Neural cell (in vitro differentiated cells): Measurements from ENCODE around the gene FYCO1. TPM values are rescaled to one million over a fixed set of nuclear protein-coding genes. Genes with fewer than 3 reads are reported as not detected.

Source experiments
- H2AFZ ChIP-seq: fragments of 200-600, 300-800 bp; sonication (generic), shearing (Covaris generic); 2 replicates; pipeline ENCODE4 v1.6.0; 2014; ENCODE audit warnings: low read depth, mild to moderate bottlenecking, antibody characterized with exemption, low read length, moderate library complexity
- H3F3A ChIP-seq: fragments of 200-600 bp; shearing (Covaris generic); 2 replicates; pipeline ENCODE4 v1.6.1; 2016; ENCODE audit warnings: mild to moderate bottlenecking, moderate library complexity, mixed read lengths, antibody characterized with exemption, low read length; ENCODE audit not compliant: insufficient read depth, poor library complexity, severe bottlenecking
- H3K27ac ChIP-seq: fragments of 200-600, 300-800 bp; sonication (generic), shearing (Covaris generic); 2 replicates; pipeline ENCODE4 v1.5.1; 2014; ENCODE audit warnings: mild to moderate bottlenecking, low read length, moderate library complexity
- H3K27me3 ChIP-seq: fragments of 300-800, 200-600 bp; sonication (generic), shearing (Covaris generic); 2 replicates; pipeline ENCODE4 v1.6.0; 2014; ENCODE audit warnings: mild to moderate bottlenecking, low read depth, low read length, moderate library complexity; ENCODE audit not compliant: insufficient read depth
- H3K36me3 ChIP-seq: fragments of 300-800, 200-600 bp; sonication (generic), shearing (Covaris generic); 2 replicates; pipeline ENCODE4 v1.5.1; 2014; ENCODE audit warnings: mild to moderate bottlenecking, antibody characterized with exemption, low read length, moderate library complexity; ENCODE audit not compliant: insufficient read depth
- H3K4me2 ChIP-seq: fragments of 300-800, 200-600 bp; sonication (generic), shearing (Covaris generic); 2 replicates; pipeline ENCODE4 v1.6.0; 2014; ENCODE audit warnings: mild to moderate bottlenecking, low read length
- H3K4me3 ChIP-seq: fragments of 300-800, 200-600 bp; sonication (generic), shearing (Covaris generic); 2 replicates; pipeline ENCODE4 v1.5.1; 2014; ENCODE audit warnings: mild to moderate bottlenecking, low read length, moderate library complexity
- H3K79me2 ChIP-seq: fragments of 200-600 bp; shearing (Covaris generic); replicated peaks from 2 replicates; pipeline ENCODE4 v1.6.0; 2014; ENCODE audit warnings: mild to moderate bottlenecking, low read length, moderate library complexity; ENCODE audit not compliant: insufficient read depth
- H3K9ac ChIP-seq: fragments of 300-800, 200-600 bp; sonication (generic), shearing (Covaris generic); 2 replicates; pipeline ENCODE4 v1.6.1; 2016; ENCODE audit warnings: mild to moderate bottlenecking, low read length, mixed read lengths
- H3K9me2 ChIP-seq: fragments of 200-600 bp; shearing (Covaris generic); 2 replicates; pipeline ENCODE4 v1.6.1; 2016; ENCODE audit warnings: mild to moderate bottlenecking, low read length, mixed read lengths; ENCODE audit not compliant: insufficient read depth
- H3K9me3 ChIP-seq: fragments of 200-600, 300-800 bp; sonication (generic), shearing (Covaris generic); 2 replicates; pipeline ENCODE4 v1.6.1; 2016; ENCODE audit warnings: mild to moderate bottlenecking, mixed run types, low read length, moderate library complexity, mixed read lengths
- H4K20me1 ChIP-seq: fragments of 200-600 bp; shearing (Covaris generic); 2 replicates; pipeline ENCODE4 v1.6.1; 2016; ENCODE audit warnings: mild to moderate bottlenecking, mixed run types; ENCODE audit not compliant: insufficient read depth
- EP300 ChIP-seq: fragments of 450-650 bp; conservative IDR thresholded peaks from 2 replicates; pipeline ENCODE4 v1.6.1; 2014; ENCODE audit warnings: antibody characterized with exemption, mild to moderate bottlenecking, moderate library complexity; ENCODE audit not compliant: poor library complexity, severe bottlenecking
- EZH2 ChIP-seq: fragments of 200-600, 300-800 bp; shearing (Covaris generic), sonication (generic); IDR thresholded peaks from 2 replicates; pipeline ENCODE4 v1.6.1; 2014; ENCODE audit warnings: antibody characterized with exemption, low read length, borderline replicate concordance, mild to moderate bottlenecking; ENCODE audit not compliant: insufficient read depth, poor library complexity, severe bottlenecking
- MXI1 ChIP-seq: fragments of 450-650 bp; conservative IDR thresholded peaks from 2 replicates; pipeline ENCODE4 v1.6.1; 2014; ENCODE audit warnings: antibody characterized with exemption, mild to moderate bottlenecking; ENCODE audit not compliant: poor library complexity, severe bottlenecking
- POLR2AphosphoS5 ChIP-seq: IDR thresholded peaks from 2 replicates; pipeline ENCODE4 v1.6.1; 2012
- RAD21 ChIP-seq: fragments of 450-650 bp; conservative IDR thresholded peaks from 2 replicates; pipeline ENCODE4 v1.6.1; 2014; ENCODE audit warnings: antibody characterized with exemption, mild to moderate bottlenecking, moderate library complexity
- SMC3 ChIP-seq: fragments of 450-650 bp; conservative IDR thresholded peaks from 2 replicates; pipeline ENCODE4 v1.6.1; 2014; ENCODE audit warnings: antibody characterized with exemption, mild to moderate bottlenecking, moderate library complexity; ENCODE audit not compliant: poor library complexity
- TAF1 ChIP-seq: IDR thresholded peaks from 2 replicates; pipeline ENCODE4 v1.6.1; 2012; ENCODE audit warnings: low read depth
- polyA plus RNA-seq: library from polyadenylated mRNA; depleted of rRNA; stranded (reverse); fragments of >200 nt; gene quantifications from 2 replicates; pipeline ENCODE4 v1.2.3, GENCODE V29; 2014
- TF ChIP-seq, protein P1 (sequence below): fragments of 450-650 bp; IDR thresholded peaks from 2 replicates; pipeline ENCODE4 v1.5.1; 2014; ENCODE audit warnings: antibody characterized with exemption, mild to moderate bottlenecking, moderate library complexity; ENCODE audit not compliant: poor library complexity, severe bottlenecking
- TF ChIP-seq, protein P2 (sequence below): IDR thresholded peaks from 2 replicates; pipeline ENCODE4 v1.6.1; 2012; ENCODE audit warnings: borderline replicate concordance

FYCO1 gene
- polyA plus RNA-seq, 1 donor from 2014 or later, result 0.12 TPM

DNA sequence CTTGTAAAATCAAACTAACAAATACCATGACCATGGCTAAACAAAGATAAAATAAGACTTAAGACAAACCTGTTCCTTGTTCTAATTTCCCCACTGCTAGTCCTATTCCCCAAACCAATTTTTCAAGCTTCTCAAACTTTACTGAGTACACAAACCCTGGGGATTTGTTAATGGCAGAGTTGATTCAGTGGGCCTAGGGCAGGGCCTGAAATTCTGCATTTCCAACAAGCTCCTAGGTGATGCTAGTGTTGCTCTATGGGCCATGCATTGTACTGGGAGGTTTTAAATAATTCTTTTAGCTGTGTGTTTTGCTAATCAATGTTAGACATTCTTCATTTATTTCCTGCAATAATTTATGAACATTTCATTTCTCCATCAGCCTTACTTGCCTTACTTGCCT lies 122.6 kb downstream of the FYCO1 start:
- no peaks in the 10 kb centered on the region for H3K27me3 ChIP-seq
- no peak overlapping the region for H3K4me3 ChIP-seq

DNA sequence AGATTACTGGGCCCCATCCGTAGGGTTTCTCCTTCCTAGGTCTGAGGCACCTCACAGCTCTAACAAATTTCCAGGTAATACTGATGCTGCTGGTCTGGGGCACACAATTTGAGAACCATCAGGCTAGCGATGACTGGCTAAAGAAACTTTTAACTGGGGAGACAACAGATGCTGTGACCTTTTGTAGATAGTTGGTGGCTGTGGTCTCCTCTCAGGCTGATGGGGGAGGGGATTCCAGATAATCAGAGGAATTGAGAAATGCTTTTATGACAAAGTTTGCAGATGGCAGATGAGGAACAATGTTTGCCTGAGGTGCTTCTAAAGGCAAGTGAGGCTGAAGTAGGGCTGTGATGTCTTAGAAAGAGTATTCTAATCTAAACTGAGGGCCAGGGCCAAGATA lies 123.1 kb downstream of the FYCO1 start:
- H3F3A ChIP-seq, result no peaks in the 10 kb centered on the region
- H3K4me2 ChIP-seq, result no peak overlapping the region
- no peaks in the 10 kb centered on the region for H3K9me3 ChIP-seq
- no peaks in the 10 kb centered on the region for H3K9me2 ChIP-seq
- no peaks in the 10 kb centered on the region for H4K20me1 ChIP-seq
- no peak overlapping the region for H3K4me3 ChIP-seq
- H3K27ac ChIP-seq, result no peak overlapping the region
- TF ChIP-seq, protein P1, sequence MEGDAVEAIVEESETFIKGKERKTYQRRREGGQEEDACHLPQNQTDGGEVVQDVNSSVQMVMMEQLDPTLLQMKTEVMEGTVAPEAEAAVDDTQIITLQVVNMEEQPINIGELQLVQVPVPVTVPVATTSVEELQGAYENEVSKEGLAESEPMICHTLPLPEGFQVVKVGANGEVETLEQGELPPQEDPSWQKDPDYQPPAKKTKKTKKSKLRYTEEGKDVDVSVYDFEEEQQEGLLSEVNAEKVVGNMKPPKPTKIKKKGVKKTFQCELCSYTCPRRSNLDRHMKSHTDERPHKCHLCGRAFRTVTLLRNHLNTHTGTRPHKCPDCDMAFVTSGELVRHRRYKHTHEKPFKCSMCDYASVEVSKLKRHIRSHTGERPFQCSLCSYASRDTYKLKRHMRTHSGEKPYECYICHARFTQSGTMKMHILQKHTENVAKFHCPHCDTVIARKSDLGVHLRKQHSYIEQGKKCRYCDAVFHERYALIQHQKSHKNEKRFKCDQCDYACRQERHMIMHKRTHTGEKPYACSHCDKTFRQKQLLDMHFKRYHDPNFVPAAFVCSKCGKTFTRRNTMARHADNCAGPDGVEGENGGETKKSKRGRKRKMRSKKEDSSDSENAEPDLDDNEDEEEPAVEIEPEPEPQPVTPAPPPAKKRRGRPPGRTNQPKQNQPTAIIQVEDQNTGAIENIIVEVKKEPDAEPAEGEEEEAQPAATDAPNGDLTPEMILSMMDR, result no peak
- TF ChIP-seq POLR2AphosphoS5 (no peak), RAD21 (no peak), SMC3 (no peak)
- TF ChIP-seq, protein P2, sequence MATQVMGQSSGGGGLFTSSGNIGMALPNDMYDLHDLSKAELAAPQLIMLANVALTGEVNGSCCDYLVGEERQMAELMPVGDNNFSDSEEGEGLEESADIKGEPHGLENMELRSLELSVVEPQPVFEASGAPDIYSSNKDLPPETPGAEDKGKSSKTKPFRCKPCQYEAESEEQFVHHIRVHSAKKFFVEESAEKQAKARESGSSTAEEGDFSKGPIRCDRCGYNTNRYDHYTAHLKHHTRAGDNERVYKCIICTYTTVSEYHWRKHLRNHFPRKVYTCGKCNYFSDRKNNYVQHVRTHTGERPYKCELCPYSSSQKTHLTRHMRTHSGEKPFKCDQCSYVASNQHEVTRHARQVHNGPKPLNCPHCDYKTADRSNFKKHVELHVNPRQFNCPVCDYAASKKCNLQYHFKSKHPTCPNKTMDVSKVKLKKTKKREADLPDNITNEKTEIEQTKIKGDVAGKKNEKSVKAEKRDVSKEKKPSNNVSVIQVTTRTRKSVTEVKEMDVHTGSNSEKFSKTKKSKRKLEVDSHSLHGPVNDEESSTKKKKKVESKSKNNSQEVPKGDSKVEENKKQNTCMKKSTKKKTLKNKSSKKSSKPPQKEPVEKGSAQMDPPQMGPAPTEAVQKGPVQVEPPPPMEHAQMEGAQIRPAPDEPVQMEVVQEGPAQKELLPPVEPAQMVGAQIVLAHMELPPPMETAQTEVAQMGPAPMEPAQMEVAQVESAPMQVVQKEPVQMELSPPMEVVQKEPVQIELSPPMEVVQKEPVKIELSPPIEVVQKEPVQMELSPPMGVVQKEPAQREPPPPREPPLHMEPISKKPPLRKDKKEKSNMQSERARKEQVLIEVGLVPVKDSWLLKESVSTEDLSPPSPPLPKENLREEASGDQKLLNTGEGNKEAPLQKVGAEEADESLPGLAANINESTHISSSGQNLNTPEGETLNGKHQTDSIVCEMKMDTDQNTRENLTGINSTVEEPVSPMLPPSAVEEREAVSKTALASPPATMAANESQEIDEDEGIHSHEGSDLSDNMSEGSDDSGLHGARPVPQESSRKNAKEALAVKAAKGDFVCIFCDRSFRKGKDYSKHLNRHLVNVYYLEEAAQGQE, result no peak
- H2AFZ ChIP-seq, result no peak overlapping the region
- no peaks in the 10 kb centered on the region for H3K79me2 ChIP-seq
- no peaks in the 10 kb centered on the region for H3K36me3 ChIP-seq
- no peaks in the 10 kb centered on the region for H3K27me3 ChIP-seq
- no peak overlapping the region for H3K9ac ChIP-seq

More for the DNA sequence above, 122.6 kb downstream of the FYCO1 start:
- no peak overlapping the region for H3K9ac ChIP-seq
- H3K27ac ChIP-seq, result no peak overlapping the region
- no peaks in the 10 kb centered on the region for H4K20me1 ChIP-seq
- H3K79me2 ChIP-seq, result no peaks in the 10 kb centered on the region
- H3F3A ChIP-seq, result no peaks in the 10 kb centered on the region
- TF ChIP-seq SMC3, result no peak
- TF ChIP-seq TAF1, result no peak
- TF ChIP-seq POLR2AphosphoS5, result no peak
- TF ChIP-seq EP300, result no peak
- TF ChIP-seq EZH2, result no peak
- TF ChIP-seq, protein P2, result no peak
- TF ChIP-seq MXI1, result no peak
- H3K9me3 ChIP-seq, result no peaks in the 10 kb centered on the region
- H2AFZ ChIP-seq, result no peak overlapping the region
- H3K36me3 ChIP-seq, result no peaks in the 10 kb centered on the region
- no peak overlapping the region for H3K4me2 ChIP-seq
- no peaks in the 10 kb centered on the region for H3K9me2 ChIP-seq
